ENCODE data around the gene BABAM2.

GRCh38 chr2:28175028-28175427 is 284.5 kb downstream of the BABAM2 start:
- no peak for TF ChIP-seq CTCF (IDR thresholded peaks at IDR 0.05)
- TF ChIP-seq EZH2 (IDR thresholded peaks at IDR 0.05), result no peak
- TF ChIP-seq EZH2phosphoT487 (IDR thresholded peaks at IDR 0.05), result no peak

Data from neural progenitor cell (in vitro differentiated cells).